H1 (cell line): ENCODE results near the gene KCNMA1. TPM values are rescaled to one million over a fixed set of nuclear protein-coding genes. Genes with fewer than 3 reads are reported as not detected.

ENCODE experiments used
- CTCF ChIA-PET: fragments of 300-600 bp; sonication (Branson Sonifier 250); formaldehyde crosslinking; loops from one replicate; lab custom pipeline; 2021; ENCODE audit not compliant: partially characterized antibody; lab: Charles Lee
- POLR2A ChIA-PET: fragments of 300-600 bp; sonication (Branson Sonifier 250); formaldehyde crosslinking; loops from one replicate; lab custom pipeline; 2021; ENCODE audit warnings: inconsistent platforms; ENCODE audit not compliant: partially characterized antibody; lab: Charles Lee
- DNase-seq, 2 experiments: peaks; one replicate each; pipeline versions ENCODE4 v3.0.0 to v3.0.0-alpha.2; 2010 to 2022; ENCODE audit warnings: low spot score in 2 of 2, low read depth in 1 of 2, mixed read lengths in 1 of 2
- FAIRE-seq: peaks from 2 replicates; lab custom pipeline; 2011; peaks lifted over from hg19 to GRCh38; lab: Jason Lieb, UNC
- H2AFZ ChIP-seq: 2 replicates; pipeline ENCODE4 v1.8.1; 2012; ENCODE audit warnings: low read length, inconsistent platforms
- H2AK5ac ChIP-seq: 2 replicates; pipeline ENCODE4 v1.6.1; 2013; ENCODE audit warnings: low read depth, low read length
- H2BK120ac ChIP-seq: replicated peaks from 2 replicates; pipeline ENCODE3; 2013; ENCODE audit warnings: low read depth, low read length, inconsistent platforms
- H2BK12ac ChIP-seq: 2 replicates; pipeline ENCODE4 v1.6.1; 2013; ENCODE audit warnings: low read depth, low read length
- H2BK15ac ChIP-seq: 2 replicates; pipeline ENCODE4 v1.6.1; 2013; ENCODE audit warnings: low read length
- H2BK20ac ChIP-seq: 2 replicates; pipeline ENCODE4 v1.6.1; 2013; ENCODE audit warnings: low read length
- H2BK5ac ChIP-seq: 2 replicates; pipeline ENCODE4 v1.6.1; 2013; ENCODE audit warnings: low read depth, low read length
- H3K14ac ChIP-seq: 2 replicates; pipeline ENCODE4 v1.6.1; 2013; ENCODE audit warnings: inconsistent platforms; ENCODE audit not compliant: insufficient read length
- H3K18ac ChIP-seq: 2 replicates; pipeline ENCODE4 v1.6.1; 2013; ENCODE audit warnings: low read length; ENCODE audit errors: extremely low read depth
- H3K23ac ChIP-seq: 2 replicates; pipeline ENCODE4 v1.6.1; 2013; ENCODE audit warnings: inconsistent platforms; ENCODE audit not compliant: insufficient read length
- H3K23me2 ChIP-seq: 2 replicates; pipeline ENCODE4 v1.6.1; 2013; ENCODE audit warnings: low read depth, low read length
- H3K27ac ChIP-seq: 2 replicates; pipeline ENCODE4 v1.6.1; 2011; ENCODE audit warnings: low read depth, low read length, inconsistent platforms
- H3K27me3 ChIP-seq, 4 experiments: replicated peaks in 1 of 4; 1 replicate in 1 of 4; 2 replicates in 3 of 4; pipeline versions ENCODE4 v1.6.1 to v1.8.1; 2011 to 2013; ENCODE audit warnings: low read length in 3 of 4, mild to moderate bottlenecking in 3 of 4, inconsistent platforms in 2 of 4, mixed read lengths in 2 of 4, moderate library complexity in 1 of 4; ENCODE audit not compliant: control insufficient read depth in 3 of 4, insufficient read depth in 3 of 4; ENCODE audit errors: extremely low read depth in 1 of 4
- H3K36me3 ChIP-seq, 4 experiments: 2 replicates each; pipeline versions ENCODE4 v1.6.1 to v1.8.1; 2011 to 2013; ENCODE audit warnings: mild to moderate bottlenecking in 4 of 4, low read length in 3 of 4, moderate library complexity in 2 of 4, control low read depth in 1 of 4, inconsistent platforms in 1 of 4; ENCODE audit not compliant: insufficient read depth in 4 of 4, control insufficient read depth in 2 of 4
- H3K4ac ChIP-seq: replicated peaks from 2 replicates; pipeline ENCODE3; 2013; ENCODE audit warnings: low read length, low read depth, mixed read lengths, inconsistent platforms; ENCODE audit not compliant: insufficient read length
- H3K4me1 ChIP-seq, 4 experiments: replicated peaks in 1 of 4; 1 replicate in 1 of 4; 2 replicates in 3 of 4; pipeline versions ENCODE4 v1.6.1 to v1.8.1; 2011 to 2013; ENCODE audit warnings: low read length in 3 of 4, inconsistent platforms in 2 of 4, mixed read lengths in 1 of 4; ENCODE audit not compliant: insufficient read depth in 4 of 4, control insufficient read depth in 3 of 4
- H3K4me2 ChIP-seq, 2 experiments: 2 replicates each; pipeline versions ENCODE4 v1.6.1 to v1.8.1; 2011 to 2013; ENCODE audit warnings: low read depth in 2 of 2, low read length in 2 of 2, control low read depth in 1 of 2, inconsistent platforms in 1 of 2, mild to moderate bottlenecking in 1 of 2; ENCODE audit not compliant: insufficient read depth in 1 of 2
- H3K4me3 ChIP-seq, 4 experiments: fragments of 200-600, 300-600 bp in 1 of 4; sonication (generic), shearing (Covaris generic), sonication (Bioruptor Twin) in 1 of 4; 2 replicates each; pipeline versions ENCODE4 v1.5.1 to v1.8.1; 2011 to 2016; ENCODE audit warnings: low read length in 4 of 4, low read depth in 3 of 4, control low read depth in 2 of 4, inconsistent platforms in 2 of 4, mild to moderate bottlenecking in 2 of 4, mixed read lengths in 1 of 4, moderate library complexity in 1 of 4; ENCODE audit not compliant: insufficient read depth in 2 of 4; ENCODE audit errors: extremely low read depth in 1 of 4
- H3K56ac ChIP-seq: replicated peaks from 2 replicates; pipeline ENCODE3; 2013; ENCODE audit warnings: low read depth, mild to moderate bottlenecking, mixed read lengths, low read length, inconsistent platforms; ENCODE audit not compliant: insufficient read length
- H3K79me1 ChIP-seq: 2 replicates; pipeline ENCODE4 v1.6.1; 2013; ENCODE audit warnings: low read depth, low read length, control low read depth
- H3K79me2 ChIP-seq, 2 experiments: 2 replicates each; pipeline versions ENCODE4 v1.6.1 to v1.8.1; 2012 to 2013; ENCODE audit warnings: low read length in 2 of 2, mild to moderate bottlenecking in 2 of 2, inconsistent platforms in 1 of 2; ENCODE audit not compliant: insufficient read depth in 2 of 2, control insufficient read depth in 1 of 2
- H3K9ac ChIP-seq, 4 experiments: replicated peaks in 1 of 4; 1 replicate in 1 of 4; 2 replicates in 3 of 4; pipeline versions ENCODE4 v1.6.1 to v1.8.1; 2011 to 2013; ENCODE audit warnings: low read depth in 3 of 4, low read length in 3 of 4, control low read depth in 2 of 4, mild to moderate bottlenecking in 2 of 4, moderate library complexity in 2 of 4, inconsistent platforms in 1 of 4; ENCODE audit errors: extremely low read depth in 1 of 4
- H3K9me3 ChIP-seq, 2 experiments: 2 replicates each; pipeline versions ENCODE4 v1.6.1 to v1.8.1; 2012 to 2013; ENCODE audit warnings: mild to moderate bottlenecking in 2 of 2, moderate library complexity in 2 of 2, control low read depth in 1 of 2, inconsistent platforms in 1 of 2, low read depth in 1 of 2, low read length in 1 of 2, mixed read lengths in 1 of 2; ENCODE audit not compliant: insufficient read depth in 2 of 2
- H4K20me1 ChIP-seq, 2 experiments: replicated peaks in 1 of 2; 2 replicates each; pipeline versions ENCODE3 to v1.8.1; 2011 to 2013; ENCODE audit warnings: inconsistent platforms in 2 of 2, low read length in 2 of 2, mild to moderate bottlenecking in 1 of 2; ENCODE audit not compliant: insufficient read depth in 2 of 2, control insufficient read depth in 1 of 2
- H4K5ac ChIP-seq: 2 replicates; pipeline ENCODE4 v1.6.1; 2013; ENCODE audit warnings: low read length, low read depth, mixed read lengths, inconsistent platforms; ENCODE audit not compliant: insufficient read length
- H4K8ac ChIP-seq: 2 replicates; pipeline ENCODE4 v1.8.0; 2013; ENCODE audit warnings: mild to moderate bottlenecking, moderate library complexity, low read length, inconsistent platforms; ENCODE audit not compliant: insufficient read depth; ENCODE audit errors: extremely low read depth
- H4K91ac ChIP-seq: replicated peaks from 2 replicates; pipeline ENCODE3; 2013; ENCODE audit warnings: low read length, mixed read lengths, inconsistent platforms; ENCODE audit not compliant: insufficient read length
- BRCA1 ChIP-seq: IDR thresholded peaks from 2 replicates; pipeline ENCODE4 v1.6.1; 2012; ENCODE audit warnings: low read depth, low read length, improper control_type of control experiment
- CHD1 ChIP-seq: IDR thresholded peaks from 2 replicates; pipeline ENCODE4 v1.6.1; 2012; ENCODE audit warnings: low read depth, low read length, improper control_type of control experiment
- KDM4A ChIP-seq: IDR thresholded peaks from one replicate; pipeline ENCODE4 v1.7.1; 2012; ENCODE audit warnings: low read depth, mild to moderate bottlenecking, moderate library complexity, low read length, inconsistent platforms; ENCODE audit not compliant: severe bottlenecking
- PHF8 ChIP-seq: fragments of 200-600 bp; sonication (generic); conservative IDR thresholded peaks from 2 replicates; pipeline ENCODE4 v1.7.1; 2012; ENCODE audit warnings: low read depth, mild to moderate bottlenecking, inconsistent platforms, low read length, moderate library complexity
- WGBS, 2 experiments: shearing (Covaris generic) in 1 of 2; methylation state at CpG; one replicate each; pipeline versions ENCODE4 v1.1.6 to v1.1.7; 2013 to 2015; ENCODE audit warnings: low lambda C conversion rate in 2 of 2, mixed read lengths in 2 of 2, inconsistent platforms in 1 of 2, low coverage in 1 of 2, missing lambda C conversion rate in 1 of 2; ENCODE audit not compliant: insufficient replicate concordance in 2 of 2, insufficient coverage in 1 of 2, insufficient read length in 1 of 2; ENCODE audit errors: extremely low coverage in 1 of 2, missing lambda C conversion rate in 1 of 2; 5-methylcytosine and 5-hydroxymethylcytosine counted together
- polyA plus RNA-seq, 7 experiments: library from polyadenylated mRNA; depleted of rRNA in 3 of 7; stranded (reverse) in 5 of 7; unstranded in 2 of 7; fragments of >200 nt in 5 of 7; fragments of 200-250 nt in 2 of 7; gene quantifications; 1 replicate in 5 of 7; 2 replicates in 1 of 7; 4 replicates in 1 of 7; pipeline versions ENCODE4 v1.2.1 to v1.2.3, GENCODE V29; 2011 to 2013; ENCODE audit warnings: missing spikeins in 2 of 7, mixed read lengths in 2 of 7
- total RNA-seq: library from RNA; stranded (reverse); fragmentation: NEBNext Ultra II Directional; extraction: Animal tissue kit (Norgen Biotek cat#: 25700); gene quantifications from 2 replicates; pipeline ENCODE4 v1.2.1, GENCODE V29; 2021

KCNMA1 gene
- total and polyA plus RNA-seq, 2 of the 8 experiments (the other 6 are each of a cell fraction or from before 2014, with no cell fraction given), result 10.2 to 11.1 TPM

GRCh38 chr10:77500754-77501151 is 136.9 kb downstream of the KCNMA1 start:
- 0 out of 2 replicates have a peak, but pooled peaks cover 2% of the 10 kb centered on the region for H3K79me1 ChIP-seq

More at GRCh38 chr10:77500754-77501151, 136.9 kb downstream of the KCNMA1 start:
- TF ChIP-seq KDM4A, result no peak
- TF ChIP-seq PHF8, result no peak
- no peak for TF ChIP-seq CHD1
- no peak for TF ChIP-seq BRCA1
- Histone ChIP-seq H3K36me3 (no peaks in the 10 kb centered on the region), H2BK15ac (no peak overlapping the region), H3K27ac (no peak overlapping the region), H3K14ac (no peak overlapping the region), H2AFZ (no peak overlapping the region), H3K23ac (no peak overlapping the region), H4K20me1 (peaks cover 0 to 2% of the 10 kb centered on the region in 2 experiments), H3K4ac (no peak overlapping the region), H3K79me2 (no peaks in the 10 kb centered on the region), H2BK5ac (no peak overlapping the region), H3K4me2 (no peak overlapping the region), H4K91ac (no peak overlapping the region), H3K9ac (no peak overlapping the region), H3K9me3 (no peaks in the 10 kb centered on the region), H2AK5ac (no peak overlapping the region), H3K4me3 (no peak overlapping the region), H2BK20ac (no peak overlapping the region), H4K5ac (no peak overlapping the region), H3K23me2 (no peaks in the 10 kb centered on the region), H3K56ac (no peak overlapping the region), H3K27me3 (no peaks in the 10 kb centered on the region), H2BK12ac (no peak overlapping the region), H3K18ac (no peak overlapping the region), H4K8ac (no peak overlapping the region), H3K4me1 (peaks cover 2 to 9% (median 3%) of the 10 kb centered on the region in 4 experiments; a peak in 3 of 7 replicates), H2BK120ac (no peak overlapping the region)
- CTCF ChIA-PET, result interaction anchor here (0.9 to 3.3 kb wide), 2 partner anchors 142 to 326 kb away, joined by 3 to 10 read pairs; no protein-coding TSS in a partner anchor
- no peak for FAIRE-seq
- DNase-seq, result no peak
- WGBS, 2 experiments, result 92% methylated on average over 4 of the region's 4 CpGs; no CpG with 5 or more reads in 1 of the 2 experiments
- POLR2A ChIA-PET, result no interaction called here
